HAP-1 (cell line): ENCODE results near the gene SEMA4D.
A peak's percentile ranks its signal among the peaks of the same experiment; 100 is the strongest.

Experiments
- DNase-seq, 2 experiments: peaks; one replicate each; pipeline ENCODE4 v3.0.0-alpha.2; 2016 to 2020; ENCODE audit warnings: low spot score in 2 of 2
- H3K27me3 ChIP-seq: fragments of 250-450 bp; sonication (Bioruptor Pico); 2 replicates; pipeline ENCODE4 v1.5.1; 2020; ENCODE audit warnings: low read depth, mild to moderate bottlenecking, moderate library complexity
- H3K36me3 ChIP-seq: fragments of 250-450 bp; sonication (Bioruptor Pico); replicated peaks from 2 replicates; pipeline ENCODE4 v1.5.1; 2020; ENCODE audit warnings: mild to moderate bottlenecking
- H3K4me1 ChIP-seq: fragments of 250-450 bp; sonication (Bioruptor Pico); 2 replicates; pipeline ENCODE4 v1.5.1; 2020; ENCODE audit warnings: mild to moderate bottlenecking
- H3K4me3 ChIP-seq: fragments of 250-450 bp; sonication (Bioruptor Pico); 2 replicates; pipeline ENCODE4 v1.5.1; 2020; ENCODE audit warnings: mild to moderate bottlenecking, moderate library complexity
- H3K9me3 ChIP-seq: fragments of 250-450 bp; sonication (Bioruptor Pico); 2 replicates; pipeline ENCODE4 v1.5.1; 2020; ENCODE audit warnings: mild to moderate bottlenecking, moderate library complexity
- in situ Hi-C: fragments of 300-500 bp; cut with MboI; formaldehyde crosslinking; loops from 3 replicates; pipeline ENCODE4 v1.14.3; 2020; ENCODE audit warnings: low sequenced_read_pairs, inconsistent platforms, mixed read lengths

SEMA4D gene

GRCh38 chr9:89342948-89343347 is 155.0 kb downstream of the SEMA4D start:
- in situ Hi-C loops: no loop called here
- H3K27me3 ChIP-seq: no peaks in the 10 kb centered on the region
- no peaks in the 10 kb centered on the region for H3K9me3 ChIP-seq
- H3K36me3 ChIP-seq: peaks cover 65% of the 10 kb centered on the region
- no peaks in the 10 kb centered on the region for H3K4me1 ChIP-seq
- no peak for DNase-seq
- H3K4me3 ChIP-seq: no peak overlapping the region

- H3K36me3 ChIP-seq: peaks cover 61% of the 10 kb centered on the region
- no peaks in the 10 kb centered on the region for H3K4me1 ChIP-seq
- no peaks in the 10 kb centered on the region for H3K27me3 ChIP-seq
- H3K4me3 ChIP-seq: no peak overlapping the region
- DNase-seq: no peak
- H3K9me3 ChIP-seq: no peaks in the 10 kb centered on the region
- in situ Hi-C loops: no loop called here
Measured at GRCh38 chr9:89342213-89342612, 155.7 kb downstream of the SEMA4D start.

- Histone ChIP-seq H3K27me3 (no peaks in the 10 kb centered on the region), H3K4me1 (no peaks in the 10 kb centered on the region), H3K36me3 (peaks cover 50% of the 10 kb centered on the region)
Measured at GRCh38 chr9:89340332-89340731, 157.6 kb downstream of the SEMA4D start.

GRCh38 chr9:89339807-89340206 is 158.1 kb downstream of the SEMA4D start:
- no peak for DNase-seq
- H3K9me3 ChIP-seq: no peaks in the 10 kb centered on the region
- in situ Hi-C loops: no loop called here
- no peak overlapping the region for H3K4me3 ChIP-seq
- peaks cover 45% of the 10 kb centered on the region for H3K36me3 ChIP-seq
- no peaks in the 10 kb centered on the region for H3K27me3 ChIP-seq
- no peaks in the 10 kb centered on the region for H3K4me1 ChIP-seq

More at GRCh38 chr9:89340332-89340731, 157.6 kb downstream of the SEMA4D start:
- in situ Hi-C loops: no loop called here
- Histone ChIP-seq H3K9me3 (no peaks in the 10 kb centered on the region), H3K4me3 (no peak overlapping the region)
- DNase-seq: no peak

GRCh38 chr9:89330513-89330912 is 167.4 kb downstream of the SEMA4D start:
- Histone ChIP-seq H3K4me3 (no peak overlapping the region), H3K9me3 (no peaks in the 10 kb centered on the region), H3K4me1 (no peaks in the 10 kb centered on the region), H3K36me3 (peaks cover 67% of the 10 kb centered on the region), H3K27me3 (no peaks in the 10 kb centered on the region)
- no peak for DNase-seq
- in situ Hi-C loops: no loop called here

GRCh38 chr9:89329917-89330316 is 168.0 kb downstream of the SEMA4D start:
- Histone ChIP-seq H3K27me3 (no peaks in the 10 kb centered on the region), H3K9me3 (no peaks in the 10 kb centered on the region), H3K4me3 (no peak overlapping the region), H3K36me3 (peaks cover 67% of the 10 kb centered on the region), H3K4me1 (no peaks in the 10 kb centered on the region)
- no peak for DNase-seq
- in situ Hi-C loops: no loop called here

GRCh38 chr9:89328064-89328463 is 169.8 kb downstream of the SEMA4D start:
- Histone ChIP-seq H3K27me3 (no peaks in the 10 kb centered on the region), H3K4me3 (no peak overlapping the region), H3K4me1 (no peaks in the 10 kb centered on the region), H3K36me3 (peaks cover 55% of the 10 kb centered on the region), H3K9me3 (no peaks in the 10 kb centered on the region)
- in situ Hi-C loops: no loop called here
- DNase-seq: no peak

- no peak for DNase-seq
- H3K27me3 ChIP-seq: no peaks in the 10 kb centered on the region
- peaks cover 40% of the 10 kb centered on the region for H3K36me3 ChIP-seq
- H3K4me3 ChIP-seq: no peak overlapping the region
- H3K9me3 ChIP-seq: no peaks in the 10 kb centered on the region
- in situ Hi-C loops: no loop called here
- no peaks in the 10 kb centered on the region for H3K4me1 ChIP-seq
Measured at GRCh38 chr9:89325733-89326132, 172.2 kb downstream of the SEMA4D start.

- in situ Hi-C loops: loop anchor here (25.0 kb wide), 1 partner anchor 339 kb away; no protein-coding TSS in a partner anchor
- DNase-seq: no peak
- Histone ChIP-seq H3K36me3 (peaks cover 17% of the 10 kb centered on the region), H3K9me3 (no peaks in the 10 kb centered on the region), H3K4me1 (peaks cover 5% of the 10 kb centered on the region), H3K4me3 (no peak overlapping the region), H3K27me3 (no peaks in the 10 kb centered on the region)
Measured at GRCh38 chr9:89323390-89323789, 174.5 kb downstream of the SEMA4D start.

GRCh38 chr9:89319015-89319905 is 178.7 kb downstream of the SEMA4D start:
- Histone ChIP-seq H3K4me3 (peak overlapping the region; percentile 68), H3K9me3 (no peaks in the 10 kb centered on the region), H3K4me1 (peaks cover 34% of the 10 kb centered on the region), H3K27me3 (no peaks in the 10 kb centered on the region), H3K36me3 (peaks cover 42% of the 10 kb centered on the region)
- no peak for DNase-seq
- in situ Hi-C loops: loop anchor here (25.0 kb wide), 1 partner anchor 343 kb away; no protein-coding TSS in a partner anchor

- Histone ChIP-seq H3K9me3 (no peaks in the 10 kb centered on the region), H3K27me3 (no peaks in the 10 kb centered on the region), H3K36me3 (peaks cover 51% of the 10 kb centered on the region), H3K4me3 (peak within 1 kb of the TSS; percentile 68), H3K4me1 (peaks cover 41% of the 10 kb centered on the region)
- DNase-seq: peak; percentile 94
- in situ Hi-C loops: loop anchor here (25.0 kb wide), 1 partner anchor 344 kb away; no protein-coding TSS in a partner anchor
Measured at GRCh38 chr9:89318123-89319014, 179.5 kb downstream of the SEMA4D start, which contains the start of gene SECISBP2. Gene SECISBP2 (plus strand): TSS chr9:89318500. CDS start chr9:89318577, 77 bp downstream.

GRCh38 chr9:89317282-89317681 is 180.6 kb downstream of the SEMA4D start:
- no peak for DNase-seq
- Histone ChIP-seq H3K27me3 (no peaks in the 10 kb centered on the region), H3K36me3 (peaks cover 60% of the 10 kb centered on the region), H3K9me3 (no peaks in the 10 kb centered on the region), H3K4me1 (peaks cover 41% of the 10 kb centered on the region), H3K4me3 (no peak overlapping the region; the same call in 1 of the 2 replicates)
- in situ Hi-C loops: loop anchor here (25.0 kb wide), 1 partner anchor 345 kb away; no protein-coding TSS in a partner anchor

- Histone ChIP-seq H3K36me3 (peaks cover 60% of the 10 kb centered on the region), H3K9me3 (no peaks in the 10 kb centered on the region), H3K4me1 (peaks cover 41% of the 10 kb centered on the region), H3K27me3 (no peaks in the 10 kb centered on the region), H3K4me3 (no peak overlapping the region)
- no peak for DNase-seq
- in situ Hi-C loops: loop anchor here (25.0 kb wide), 1 partner anchor 347 kb away; no protein-coding TSS in a partner anchor
Measured at GRCh38 chr9:89315482-89315881, 182.4 kb downstream of the SEMA4D start.
